Endodermal cell (in vitro differentiated cells): ENCODE measurements around the gene GRK1. TPM values are rescaled to one million over a fixed set of nuclear protein-coding genes. Genes with fewer than 3 reads are reported as not detected.

Experiments used
- DNase-seq: peaks from one replicate; pipeline ENCODE4 v3.0.0-alpha.2; 2017
- H3K27ac ChIP-seq: 2 replicates; pipeline ENCODE4 v1.5.1; 2013; ENCODE audit warnings: mild to moderate bottlenecking, low read depth, low read length, moderate library complexity
- H3K27me3 ChIP-seq: 2 replicates; pipeline ENCODE4 v1.6.1; 2013; ENCODE audit warnings: mild to moderate bottlenecking, low read length, moderate library complexity; ENCODE audit not compliant: insufficient read depth, control insufficient read depth, poor library complexity, severe bottlenecking
- H3K36me3 ChIP-seq: 2 replicates; pipeline ENCODE4 v1.7.0; 2013; ENCODE audit warnings: mild to moderate bottlenecking, low read length, moderate library complexity; ENCODE audit not compliant: control insufficient read depth, insufficient read depth
- H3K4me1 ChIP-seq: one replicate; pipeline ENCODE4 v1.7.0; 2013; ENCODE audit warnings: low read length; ENCODE audit not compliant: control insufficient read depth, insufficient read depth
- H3K4me3 ChIP-seq: 2 replicates; pipeline ENCODE4 v1.5.1; 2013; ENCODE audit warnings: mild to moderate bottlenecking, low read length, moderate library complexity
- H3K9ac ChIP-seq: 2 replicates; pipeline ENCODE4 v1.6.1; 2013; ENCODE audit warnings: mild to moderate bottlenecking, low read length, moderate library complexity; ENCODE audit not compliant: poor library complexity, severe bottlenecking; ENCODE audit errors: extremely low read depth
- H3K9me3 ChIP-seq: 2 replicates; pipeline ENCODE4 v1.6.1; 2013; ENCODE audit warnings: mild to moderate bottlenecking, low read length, moderate library complexity; ENCODE audit not compliant: control insufficient read depth
- H3K27ac Mint-ChIP-seq: 2 replicates; pipeline ENCODE4 v1.8.0; 2020; ENCODE audit warnings: mixed read lengths
- H3K27me3 Mint-ChIP-seq: 2 replicates; pipeline ENCODE4 v1.8.0; 2021; ENCODE audit warnings: mild to moderate bottlenecking, mixed read lengths; ENCODE audit not compliant: insufficient read depth
- H3K36me3 Mint-ChIP-seq: 2 replicates; pipeline ENCODE4 v1.8.0; 2020; ENCODE audit warnings: low read depth, mixed read lengths
- H3K4me1 Mint-ChIP-seq: 2 replicates; pipeline ENCODE4 v1.8.0; 2020; ENCODE audit warnings: mixed read lengths
- H3K4me3 Mint-ChIP-seq: 2 replicates; pipeline ENCODE4 v1.8.0; 2020; ENCODE audit warnings: mild to moderate bottlenecking, moderate library complexity, mixed read lengths
- H3K9me3 Mint-ChIP-seq: 2 replicates; pipeline ENCODE4 v1.8.0; 2020; ENCODE audit warnings: mild to moderate bottlenecking, mixed read lengths
- WGBS, 2 experiments: methylation state at CpG; one replicate each; pipeline versions ENCODE4 v1.1.5 to v1.1.7; 2013; ENCODE audit warnings: missing lambda C conversion rate in 2 of 2, mixed read lengths in 1 of 2; ENCODE audit not compliant: insufficient coverage in 1 of 2, insufficient read length in 1 of 2; 5-methylcytosine and 5-hydroxymethylcytosine counted together
- total RNA-seq, 2 donors: library from RNA; stranded (reverse); fragmentation: NEBNext Ultra II Directional in 1 of 2; extraction: Animal tissue kit (Norgen Biotek cat#: 25700) in 1 of 2; gene quantifications; 2 replicates in 1 of 2; 3 replicates in 1 of 2; pipeline ENCODE4 v1.2.1, GENCODE V29; 2021
- TF ChIP-seq, protein P1 (sequence below): fragments of 200-600 bp; sonication (generic); conservative IDR thresholded peaks from 2 replicates; pipeline ENCODE4 v1.5.0; 2021; ENCODE audit warnings: antibody characterized with exemption, mild to moderate bottlenecking

Gene GRK1
- total RNA-seq, 2 donors from 2014 or later: 1.7 to 2.5 TPM

- no peak overlapping the region for H3K4me3 Mint-ChIP-seq
- WGBS, 2 experiments: 37 to 46% methylated on average over 19 to 29 of the region's 29 CpGs
These were observed 110.6 kb downstream of the GRK1 start for GRCh38 chr13:113777311-113778260.

GRCh38 chr13:113781571-113781970, 114.6 kb downstream of the GRK1 start:
- peaks cover 5% of the 10 kb centered on the region for H3K27me3 Mint-ChIP-seq
- Histone ChIP-seq H3K9ac (no peak overlapping the region), H3K27ac (no peak overlapping the region), H3K27me3 (peaks cover 22% of the 10 kb centered on the region), H3K36me3 (no peaks in the 10 kb centered on the region), H3K4me1 (no peaks in the 10 kb centered on the region), H3K4me3 (no peak overlapping the region), H3K9me3 (no peaks in the 10 kb centered on the region)
- peaks cover 6% of the 10 kb centered on the region for H3K9me3 Mint-ChIP-seq
- WGBS, 2 experiments: 80% methylated on average over 1 to 2 of the region's 2 CpGs
- TF ChIP-seq, protein P1, sequence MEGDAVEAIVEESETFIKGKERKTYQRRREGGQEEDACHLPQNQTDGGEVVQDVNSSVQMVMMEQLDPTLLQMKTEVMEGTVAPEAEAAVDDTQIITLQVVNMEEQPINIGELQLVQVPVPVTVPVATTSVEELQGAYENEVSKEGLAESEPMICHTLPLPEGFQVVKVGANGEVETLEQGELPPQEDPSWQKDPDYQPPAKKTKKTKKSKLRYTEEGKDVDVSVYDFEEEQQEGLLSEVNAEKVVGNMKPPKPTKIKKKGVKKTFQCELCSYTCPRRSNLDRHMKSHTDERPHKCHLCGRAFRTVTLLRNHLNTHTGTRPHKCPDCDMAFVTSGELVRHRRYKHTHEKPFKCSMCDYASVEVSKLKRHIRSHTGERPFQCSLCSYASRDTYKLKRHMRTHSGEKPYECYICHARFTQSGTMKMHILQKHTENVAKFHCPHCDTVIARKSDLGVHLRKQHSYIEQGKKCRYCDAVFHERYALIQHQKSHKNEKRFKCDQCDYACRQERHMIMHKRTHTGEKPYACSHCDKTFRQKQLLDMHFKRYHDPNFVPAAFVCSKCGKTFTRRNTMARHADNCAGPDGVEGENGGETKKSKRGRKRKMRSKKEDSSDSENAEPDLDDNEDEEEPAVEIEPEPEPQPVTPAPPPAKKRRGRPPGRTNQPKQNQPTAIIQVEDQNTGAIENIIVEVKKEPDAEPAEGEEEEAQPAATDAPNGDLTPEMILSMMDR: no peak
- H3K27ac Mint-ChIP-seq: no peak overlapping the region
- peaks cover 3% of the 10 kb centered on the region for H3K36me3 Mint-ChIP-seq
- no peaks in the 10 kb centered on the region for H3K4me1 Mint-ChIP-seq
- H3K4me3 Mint-ChIP-seq: no peak overlapping the region
- no peak for DNase-seq

More at GRCh38 chr13:113777311-113778260, 110.6 kb downstream of the GRK1 start:
- Histone ChIP-seq H3K27ac (no peak overlapping the region), H3K4me1 (no peaks in the 10 kb centered on the region), H3K27me3 (peaks cover 26% of the 10 kb centered on the region), H3K9ac (no peak overlapping the region), H3K4me3 (no peak overlapping the region), H3K36me3 (no peaks in the 10 kb centered on the region), H3K9me3 (no peaks in the 10 kb centered on the region)
- DNase-seq: peak; percentile 92
- H3K36me3 Mint-ChIP-seq: no peaks in the 10 kb centered on the region
- no peak overlapping the region for H3K27ac Mint-ChIP-seq
- no peaks in the 10 kb centered on the region for H3K9me3 Mint-ChIP-seq
- H3K27me3 Mint-ChIP-seq: peaks cover 3% of the 10 kb centered on the region
- TF ChIP-seq, protein P1: no peak
- no peaks in the 10 kb centered on the region for H3K4me1 Mint-ChIP-seq

GRCh38 chr13:113782472-113782871, 115.5 kb downstream of the GRK1 start:
- Histone ChIP-seq H3K36me3 (no peaks in the 10 kb centered on the region), H3K27me3 (peaks cover 22% of the 10 kb centered on the region), H3K4me1 (no peaks in the 10 kb centered on the region), H3K27ac (no peak overlapping the region), H3K9me3 (no peaks in the 10 kb centered on the region), H3K4me3 (no peak overlapping the region), H3K9ac (no peak overlapping the region)
- Mint-ChIP-seq H3K36me3 (peaks cover 3% of the 10 kb centered on the region), H3K4me1 (no peaks in the 10 kb centered on the region), H3K4me3 (no peak overlapping the region), H3K9me3 (peaks cover 6% of the 10 kb centered on the region), H3K27me3 (peaks cover 5% of the 10 kb centered on the region), H3K27ac (no peak overlapping the region)
- peak; percentile 22 for DNase-seq
- TF ChIP-seq, protein P1: no peak
- WGBS, 2 experiments: 83 to 89% methylated on average over 8 to 14 of the region's 14 CpGs
